Measurements from ENCODE around the gene SRRM3. TPM values are rescaled to one million over a fixed set of nuclear protein-coding genes. Genes with fewer than 3 reads are reported as not detected.
A peak's percentile ranks its signal among the peaks of the same experiment; 100 is the strongest.
"Not testable (repeated sequence)": the region's sequence is repeated elsewhere in the genome, so short reads cannot be mapped to it uniquely, and the experiment has no call there.

The SRRM3 gene
- polyA plus RNA-seq, 1 donor = 0.62 TPM

- no peak for DNase-seq
Observed at GRCh38 chr7:76267107-76267893, 65.6 kb downstream of the SRRM3 start.

- DNase-seq = no peak
Observed at GRCh38 chr7:76267894-76268183, 66.1 kb downstream of the SRRM3 start.

DNA sequence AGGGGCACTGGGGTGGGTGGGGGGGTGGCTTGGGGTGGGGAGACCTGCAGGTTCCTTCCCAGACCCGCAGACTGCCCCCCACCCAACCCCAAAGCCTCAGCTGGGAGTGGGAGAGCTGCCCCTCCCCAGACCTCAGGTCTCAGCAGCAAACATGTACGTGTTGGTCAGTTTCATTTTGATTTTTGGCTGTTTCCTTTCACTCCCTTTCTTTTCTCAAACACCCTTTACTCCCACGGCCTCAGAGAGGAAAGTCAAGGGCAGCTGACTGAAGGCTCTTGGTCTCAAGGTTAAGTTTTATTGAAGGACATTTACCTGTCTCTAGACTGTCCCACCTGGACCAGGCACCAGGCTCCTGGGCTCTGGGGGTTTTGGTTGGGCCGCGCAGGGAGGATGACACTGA is 66.7 kb downstream of the SRRM3 start:
- no peak for DNase-seq

GRCh38 chr7:76269895-76270294 is 68.2 kb downstream of the SRRM3 start:
- no peak for DNase-seq

GRCh38 chr7:76271384-76271783 is 69.7 kb downstream of the SRRM3 start:
- not testable (repeated sequence) for DNase-seq

GRCh38 chr7:76272142-76272541 is 70.4 kb downstream of the SRRM3 start:
- DNase-seq = no peak

DNA sequence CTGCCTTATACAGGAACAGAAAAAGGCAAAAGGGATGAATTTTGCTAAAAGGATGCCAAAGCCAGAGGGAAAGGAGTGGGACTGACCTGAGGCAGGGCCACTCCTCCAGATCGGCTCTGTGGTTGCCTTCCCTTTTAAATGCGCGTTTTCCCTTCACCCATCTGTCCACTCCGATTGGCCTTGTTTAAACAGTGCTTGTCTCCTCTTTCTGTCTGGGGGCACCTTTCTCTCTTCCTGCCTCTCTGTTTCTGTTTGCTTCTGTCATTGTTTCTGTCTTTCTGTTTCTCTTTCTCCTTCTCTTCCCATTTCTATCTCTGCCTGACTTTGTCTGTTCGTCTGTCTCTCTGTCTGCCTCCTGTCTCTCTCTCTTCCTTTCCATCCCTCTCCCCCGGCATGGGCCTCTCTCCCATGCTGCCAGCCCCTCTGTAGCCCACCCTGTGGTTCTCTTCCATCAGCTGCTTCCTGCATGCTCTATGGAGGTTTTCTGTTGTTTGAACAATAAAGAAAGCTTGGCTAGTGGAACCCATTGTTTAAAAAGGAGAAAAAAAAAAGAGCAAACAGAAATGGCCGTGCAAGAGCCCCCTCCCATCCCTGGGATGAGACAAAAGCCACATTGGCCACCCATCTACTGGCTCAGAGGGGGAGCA is 71.3 kb downstream of the SRRM3 start:
- DNase-seq = no peak

DNA sequence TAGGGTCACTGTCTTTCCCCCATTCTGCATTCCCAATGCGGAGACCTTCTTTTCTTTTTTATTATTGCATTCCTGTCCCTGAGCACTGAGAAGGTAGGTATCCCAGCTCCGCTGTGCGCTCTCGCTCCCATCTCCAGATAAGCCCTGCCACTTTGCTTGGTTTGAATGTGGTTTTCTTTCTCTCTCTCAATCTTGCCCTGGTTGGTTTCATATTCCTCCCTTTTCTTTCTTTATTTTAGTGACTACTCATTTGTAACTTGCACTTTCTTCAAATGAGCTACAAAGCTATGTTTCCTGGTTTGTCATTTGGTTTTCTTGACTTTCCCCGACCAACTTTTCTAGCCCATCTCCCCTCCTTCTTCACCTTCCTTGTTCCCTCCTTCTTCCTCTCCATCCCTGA is 71.8 kb downstream of the SRRM3 start:
- DNase-seq = no peak

GRCh38 chr7:76278540-76278939 is 76.8 kb downstream of the SRRM3 start:
- DNase-seq = no peak

- DNase-seq = no peak
Observed at GRCh38 chr7:76280408-76280807, 78.7 kb downstream of the SRRM3 start.

DNA sequence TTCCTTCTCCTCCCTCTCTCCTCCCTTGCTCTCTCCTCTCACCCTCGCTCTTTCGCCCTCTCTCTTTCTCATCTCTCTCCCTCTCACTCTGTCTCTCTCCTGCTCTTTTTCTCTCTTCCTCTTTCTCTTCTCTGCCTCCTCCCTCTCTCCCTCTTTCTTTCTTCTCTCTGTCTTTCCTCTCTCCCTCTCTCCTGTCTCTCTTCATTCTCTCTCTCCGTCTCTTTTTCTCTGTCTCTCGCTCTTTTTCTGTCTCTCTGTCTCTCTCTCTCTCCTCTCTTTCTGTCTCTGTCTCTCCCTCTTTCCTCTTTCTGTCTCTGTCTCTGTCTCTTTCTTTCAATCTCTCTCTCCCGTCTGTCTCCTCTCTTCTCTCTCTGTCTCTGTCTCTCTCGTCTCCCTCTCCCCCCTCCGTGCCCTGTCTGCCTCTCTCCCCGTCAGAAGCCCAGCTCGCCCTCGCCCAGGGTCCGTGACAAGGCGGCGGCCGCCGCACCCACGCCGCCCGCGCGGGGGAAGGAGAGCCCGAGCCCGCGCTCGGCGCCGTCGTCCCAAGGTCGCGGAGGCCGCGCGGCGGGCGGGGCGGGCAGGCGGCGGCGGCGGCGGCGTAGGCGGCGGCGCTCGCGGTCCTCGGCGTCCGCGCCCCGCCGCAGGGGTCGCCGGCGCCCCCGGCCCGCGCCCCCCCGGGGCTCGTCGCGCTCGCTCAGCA is 79.5 kb downstream of the SRRM3 start:
- no peak for DNase-seq

DNA sequence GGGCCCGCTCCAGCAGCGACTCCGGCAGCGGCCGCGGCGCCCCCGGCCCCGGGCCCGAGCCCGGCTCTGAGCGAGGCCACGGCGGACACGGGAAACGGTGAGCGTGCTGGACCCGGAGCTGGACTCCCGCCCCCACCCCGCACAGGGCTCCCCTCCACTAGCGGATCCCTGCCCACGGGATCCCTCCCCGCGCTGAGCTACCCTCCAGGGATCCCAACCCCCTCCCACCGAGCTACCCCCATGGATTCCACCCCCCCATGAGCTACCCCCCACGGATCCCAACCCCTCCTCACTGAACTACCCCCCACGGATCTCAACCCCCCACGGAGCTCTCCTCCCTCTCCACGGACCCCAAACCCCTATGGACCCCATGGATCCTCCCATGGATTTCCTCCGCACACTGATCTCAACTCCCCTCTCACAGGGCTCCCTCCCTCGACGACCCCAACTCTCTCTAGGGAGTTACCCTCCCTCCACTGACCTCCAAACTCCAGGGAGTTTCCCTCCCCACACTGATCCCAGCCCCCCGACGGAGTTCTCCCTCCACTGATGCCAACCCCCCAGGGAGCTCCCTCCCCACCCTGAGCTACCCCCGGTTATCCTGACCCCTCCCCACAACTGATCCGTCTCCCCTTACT is 80.1 kb downstream of the SRRM3 start:
- no peak for DNase-seq

DNA sequence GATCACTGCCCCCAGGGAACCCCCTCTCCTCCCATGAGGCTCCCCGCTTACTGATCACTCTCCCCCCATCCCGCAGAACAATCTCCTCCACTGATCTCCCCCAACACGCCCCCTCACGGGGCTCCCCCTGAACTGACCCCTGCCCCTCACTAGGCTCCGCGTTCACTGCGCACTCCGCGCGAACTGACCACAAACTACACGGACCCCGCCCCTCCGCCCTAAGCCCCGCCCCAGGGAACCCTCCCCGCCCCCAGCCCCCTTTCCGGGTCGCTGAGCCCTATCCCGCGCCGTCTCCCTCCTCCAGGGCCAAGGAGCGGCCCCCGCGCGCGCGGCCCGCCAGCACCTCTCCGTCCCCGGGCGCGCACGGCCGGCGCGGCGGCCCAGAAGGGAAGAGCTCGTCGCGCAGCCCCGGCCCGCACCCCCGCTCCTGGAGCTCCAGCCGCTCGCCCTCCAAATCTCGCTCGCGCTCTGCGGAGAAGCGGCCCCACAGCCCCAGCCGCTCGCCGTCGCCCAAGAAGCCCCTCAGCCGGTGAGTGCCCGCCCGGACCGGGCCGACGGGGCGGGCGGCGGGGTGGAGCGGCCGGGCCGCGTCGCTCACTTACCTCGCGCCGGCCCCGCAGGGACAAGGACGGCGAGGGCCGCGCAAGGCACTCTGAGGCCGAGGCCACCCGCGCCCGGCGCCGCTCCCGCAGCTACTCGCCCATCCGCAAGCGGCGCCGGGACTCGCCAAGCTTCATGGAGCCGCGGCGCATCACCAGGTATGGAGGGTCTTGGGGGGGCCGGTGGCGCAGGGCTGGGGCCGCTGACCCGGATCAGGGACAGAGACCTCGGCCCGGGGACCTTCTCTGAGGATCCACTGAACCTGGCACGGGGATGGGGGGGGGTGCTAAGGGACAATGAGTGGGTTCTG is 80.9 kb downstream of the SRRM3 start:
- no peak for DNase-seq

GRCh38 chr7:76283254-76284159 is 81.8 kb downstream of the SRRM3 start:
- DNase-seq = no peak

- DNase-seq = no peak
Observed at GRCh38 chr7:76285604-76286374, 84.1 kb downstream of the SRRM3 start.

GRCh38 chr7:76286842-76287403 is 85.2 kb downstream of the SRRM3 start:
- no peak for DNase-seq

- DNase-seq = not testable (repeated sequence)
Observed at GRCh38 chr7:76290847-76291350, 89.2 kb downstream of the SRRM3 start.

- DNase-seq = peak; percentile 90
Observed at GRCh38 chr7:76291351-76292212, 89.9 kb downstream of the SRRM3 start.

DNA sequence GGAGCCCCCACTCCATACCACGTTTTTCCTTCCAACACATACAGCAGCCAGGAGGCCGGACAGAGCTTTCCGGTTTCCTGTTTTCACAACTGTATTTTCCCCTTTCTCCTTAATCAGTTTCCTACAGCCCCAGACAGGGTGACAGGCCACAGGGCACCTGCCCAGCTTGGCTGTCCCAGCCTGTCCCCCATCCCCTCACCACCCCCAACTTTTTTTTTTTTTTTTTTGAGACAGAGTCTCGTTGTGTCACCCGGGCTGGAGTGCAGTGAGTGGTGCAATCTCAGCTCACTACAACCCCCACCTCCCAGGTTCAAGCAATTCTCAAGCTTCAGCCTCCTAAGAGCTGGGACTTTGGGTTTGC is 90.5 kb downstream of the SRRM3 start:
- DNase-seq = no peak

Measured in hindlimb muscle (tissue), 1 donor.